Activated CD4-positive, alpha-beta T cell treated with anti-CD3 and anti-CD28 coated beads for 24 hours (primary cell): ENCODE measurements around the gene ALLC.

Experiments used
- DNase-seq, 2 donors: peaks; one replicate each; pipeline ENCODE4 v3.0.0-alpha.2; 2020; ENCODE audit warnings: low read depth in 2 of 2

Gene ALLC

DNA sequence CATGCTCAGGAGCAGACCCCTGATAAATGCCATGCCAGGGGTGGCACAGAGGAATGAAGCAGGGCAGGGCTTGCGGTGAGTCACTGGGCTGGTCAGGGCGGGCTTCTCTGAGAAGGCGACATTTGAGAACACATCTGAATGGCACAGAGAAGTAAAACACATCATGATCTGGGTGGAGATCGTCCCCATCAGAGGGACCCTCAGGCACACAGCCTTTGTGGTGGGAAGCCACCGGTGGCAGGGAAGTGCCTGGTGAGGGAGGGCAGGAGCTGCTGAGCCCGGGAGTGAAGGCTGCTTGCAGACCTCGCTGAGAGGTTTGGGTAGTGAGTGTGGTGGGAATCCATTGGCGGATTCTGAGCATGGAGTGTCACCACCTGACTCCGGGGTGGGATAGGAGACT lies 89.8 kb downstream of the ALLC start:
- DNase-seq: no peak

GRCh38 chr2:3749201-3749600 lies 91.2 kb downstream of the ALLC start:
- DNase-seq: no peak

DNA sequence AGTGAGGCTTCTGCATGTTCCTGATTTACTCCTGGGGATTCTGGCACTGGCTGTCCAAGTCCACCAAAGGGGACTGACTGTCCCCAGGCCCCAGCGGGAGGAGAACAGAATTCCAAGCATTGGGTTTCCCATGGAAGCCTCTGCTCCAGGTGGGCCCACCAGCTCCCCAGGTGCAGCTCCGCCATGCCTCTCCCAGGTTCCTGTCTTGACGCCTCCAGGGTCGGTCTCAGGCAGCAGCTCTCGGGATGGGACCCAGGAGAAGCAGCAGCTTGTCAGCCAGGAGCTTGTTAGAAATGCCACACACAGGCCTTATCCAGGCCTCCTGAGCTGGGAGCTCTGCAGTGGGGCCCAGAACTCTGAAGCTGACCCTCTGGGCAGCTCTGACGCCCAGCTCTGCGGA lies 93.3 kb downstream of the ALLC start:
- no peak for DNase-seq

DNA sequence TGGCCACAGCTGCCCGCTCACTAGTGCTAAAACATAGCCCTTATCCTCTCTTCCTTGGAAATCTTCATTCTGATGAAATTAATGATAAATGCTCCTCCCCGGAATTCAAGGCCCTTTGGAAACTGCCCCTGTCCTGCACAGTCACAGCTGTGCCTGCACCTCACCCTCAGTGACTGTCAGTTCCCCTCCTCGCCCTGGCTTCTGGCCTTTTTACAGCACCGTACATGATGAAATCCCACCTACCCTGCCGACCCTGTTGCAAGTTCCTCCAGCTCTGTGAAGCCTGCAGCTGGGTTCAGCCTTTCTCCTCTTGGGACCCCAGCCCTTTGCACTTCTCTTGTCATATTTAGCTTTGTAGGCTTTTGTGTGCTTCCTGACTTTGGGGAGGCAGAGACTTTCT lies 93.8 kb downstream of the ALLC start:
- DNase-seq: no peak
